Tibial nerve (tissue), 4 donors: ENCODE measurements around the gene ABCA6. TPM values are rescaled to one million over a fixed set of nuclear protein-coding genes. Genes with fewer than 3 reads are reported as not detected.
"Not testable (repeated sequence)": the region's sequence is repeated elsewhere in the genome, so short reads cannot be mapped to it uniquely, and the experiment has no call there.

ENCODE experiments used
- DNase-seq, 2 donors: peaks; one replicate each; pipeline ENCODE4 v3.0.0-alpha.2; 2019; ENCODE audit warnings: low spot score in 2 of 2
- H3K27ac ChIP-seq, 4 donors: fragments of 200-600 bp; sonication (generic) in 3 of 4; one replicate each; pipeline ENCODE4 v1.5.1; 2017 to 2019; ENCODE audit warnings: mild to moderate bottlenecking in 1 of 4
- H3K27me3 ChIP-seq, 2 donors: fragments of 200-600 bp; sonication (generic) in 1 of 2; one replicate each; pipeline versions ENCODE4 v1.5.1 to v1.6.0; 2017 to 2019
- H3K36me3 ChIP-seq, 3 donors: fragments of 200-600 bp; sonication (generic); one replicate each; pipeline ENCODE4 v1.5.1; 2018 to 2019
- H3K4me1 ChIP-seq, 4 donors: fragments of 200-600 bp; sonication (generic) in 3 of 4; one replicate each; pipeline ENCODE4 v1.5.1; 2017 to 2019
- H3K4me3 ChIP-seq, 4 donors: fragments of 200-600 bp; sonication (generic) in 3 of 4; one replicate each; pipeline ENCODE4 v1.5.1; 2017 to 2019; ENCODE audit warnings: mild to moderate bottlenecking in 1 of 4, moderate library complexity in 1 of 4
- H3K9me3 ChIP-seq, 4 donors: fragments of 200-600 bp; sonication (generic) in 3 of 4; one replicate each; pipeline ENCODE4 v1.5.1; 2017 to 2019
- CTCF ChIP-seq, 5 experiments: fragments of 200-600 bp in 3 of 5; fragments of 450-650 bp in 2 of 5; sonication (generic) in 3 of 5; IDR thresholded peaks; one replicate each; pipeline ENCODE4 v1.5.1; 2016 to 2019; ENCODE audit warnings: antibody characterized with exemption in 5 of 5, mild to moderate bottlenecking in 3 of 5, moderate library complexity in 2 of 5
- EP300 ChIP-seq, 2 donors: sonication (generic); formaldehyde crosslinking; IDR thresholded peaks; one replicate each; pipeline ENCODE4 v1.6.1; 2017; ENCODE audit warnings: antibody characterized with exemption in 2 of 2, mild to moderate bottlenecking in 1 of 2
- POLR2A ChIP-seq, 2 donors: fragments of 450-650 bp; IDR thresholded peaks; one replicate each; pipeline ENCODE4 v1.6.1; 2017; ENCODE audit warnings: antibody characterized with exemption in 2 of 2, mild to moderate bottlenecking in 2 of 2, moderate library complexity in 2 of 2
- WGBS, 2 donors: methylation state at CpG; one replicate each; pipeline ENCODE4 v1.1.5; 2018; 5-methylcytosine and 5-hydroxymethylcytosine counted together
- total RNA-seq, 4 donors: library from RNA; depleted of rRNA; stranded (reverse); fragments of >200 nt; gene quantifications; one replicate each; pipeline ENCODE4 v1.1.0, GENCODE V29; 2016

ABCA6 gene
- total RNA-seq, 4 donors from 2014 or later = 218 to 308 (median 279) TPM

GRCh38 chr17:69078864-69079263 is 62.8 kb downstream of the ABCA6 start:
- no peaks in the 10 kb centered on the region for H3K4me1 ChIP-seq

GRCh38 chr17:69075823-69076222 is 65.9 kb downstream of the ABCA6 start:
- peaks cover 0 to 90% (median 0%) of the 10 kb centered on the region in 3 donors for H3K36me3 ChIP-seq
- TF ChIP-seq EP300 (IDR thresholded peaks at IDR 0.05) = no peak
- TF ChIP-seq POLR2A (IDR thresholded peaks at IDR 0.05) = no peak
- no peak for TF ChIP-seq CTCF (IDR thresholded peaks at IDR 0.05)
- H3K4me1 ChIP-seq = no peaks in the 10 kb centered on the region
- H3K27me3 ChIP-seq = no peaks in the 10 kb centered on the region
- no peak for DNase-seq
- no peak overlapping the region for H3K27ac ChIP-seq
- no peak overlapping the region for H3K4me3 ChIP-seq
- peaks cover 0 to 43% (median 11%) of the 10 kb centered on the region in 4 donors for H3K9me3 ChIP-seq

More at GRCh38 chr17:69078864-69079263, 62.8 kb downstream of the ABCA6 start:
- Histone ChIP-seq H3K27ac (no peak overlapping the region), H3K27me3 (no peaks in the 10 kb centered on the region), H3K9me3 (peaks cover 0 to 43% (median 10%) of the 10 kb centered on the region in 4 donors), H3K36me3 (peaks cover 3 to 93% (median 5%) of the 10 kb centered on the region in 3 donors), H3K4me3 (no peak overlapping the region)
- TF ChIP-seq POLR2A (IDR thresholded peaks at IDR 0.05) (no peak), EP300 (IDR thresholded peaks at IDR 0.05) (no peak), CTCF (IDR thresholded peaks at IDR 0.05) (no peak)
- DNase-seq = no peak

GRCh38 chr17:69073392-69073791 is 68.3 kb downstream of the ABCA6 start:
- H3K4me3 ChIP-seq, H3K27ac ChIP-seq, H3K4me1 ChIP-seq, DNase-seq, H3K27me3 ChIP-seq: not testable (repeated sequence)
- peaks cover 0 to 43% (median 11%) of the 10 kb centered on the region in 4 donors for H3K9me3 ChIP-seq
- peaks cover 0 to 78% (median 0%) of the 10 kb centered on the region in 3 donors for H3K36me3 ChIP-seq

- H3K4me1 ChIP-seq = not testable (repeated sequence)
Observed at GRCh38 chr17:69072803-69073256, 68.9 kb downstream of the ABCA6 start.

GRCh38 chr17:69071233-69071586 is 70.5 kb downstream of the ABCA6 start:
- DNase-seq, H3K27ac ChIP-seq, H3K27me3 ChIP-seq, H3K4me3 ChIP-seq, H3K4me1 ChIP-seq: not testable (repeated sequence)
- WGBS, 2 donors = 92 to 94% methylated on average over 4 of the region's 4 CpGs
- Histone ChIP-seq H3K36me3 (peaks cover 0 to 61% (median 0%) of the 10 kb centered on the region in 3 donors), H3K9me3 (peaks cover 0 to 30% (median 9%) of the 10 kb centered on the region in 4 donors)

More at GRCh38 chr17:69072803-69073256, 68.9 kb downstream of the ABCA6 start:
- H3K4me3 ChIP-seq, H3K27ac ChIP-seq, DNase-seq, H3K27me3 ChIP-seq: not testable (repeated sequence)
- peaks cover 0 to 43% (median 11%) of the 10 kb centered on the region in 4 donors for H3K9me3 ChIP-seq
- 88 to 94% methylated on average over 1 of the region's 1 CpG for WGBS, 2 donors
- H3K36me3 ChIP-seq = peaks cover 0 to 73% (median 0%) of the 10 kb centered on the region in 3 donors

- peaks cover 0 to 24% (median 6%) of the 10 kb centered on the region in 4 donors for H3K9me3 ChIP-seq
- H3K4me3 ChIP-seq, H3K27ac ChIP-seq, H3K27me3 ChIP-seq, DNase-seq, H3K4me1 ChIP-seq: not testable (repeated sequence)
- WGBS, 2 donors = 74 to 79% methylated on average over 7 to 12 of the region's 12 CpGs
- H3K36me3 ChIP-seq = peaks cover 0 to 61% (median 0%) of the 10 kb centered on the region in 3 donors
Observed at GRCh38 chr17:69070378-69071232, 71.1 kb downstream of the ABCA6 start.

GRCh38 chr17:69069226-69069750 is 72.4 kb downstream of the ABCA6 start:
- TF ChIP-seq EP300 (IDR thresholded peaks at IDR 0.05) (no peak), CTCF (IDR thresholded peaks at IDR 0.05) (no peak), POLR2A (IDR thresholded peaks at IDR 0.05) (no peak)
- Histone ChIP-seq H3K9me3 (peaks cover 0 to 11% (median 3%) of the 10 kb centered on the region in 4 donors), H3K36me3 (peaks cover 0 to 54% (median 0%) of the 10 kb centered on the region in 3 donors), H3K4me1 (peaks cover 0 to 7% (median 0%) of the 10 kb centered on the region in 4 donors), H3K4me3 (no peak overlapping the region), H3K27ac (no peak overlapping the region), H3K27me3 (no peaks in the 10 kb centered on the region)
- no peak for DNase-seq
- 84 to 85% methylated on average over 5 of the region's 5 CpGs for WGBS, 2 donors
